ENCODE results near the gene STK33. TPM values are rescaled to one million over a fixed set of nuclear protein-coding genes. Genes with fewer than 3 reads are reported as not detected.

STK33 gene
- total RNA-seq, 1 experiment from 2014 or later, result 6.6 TPM

DNA sequence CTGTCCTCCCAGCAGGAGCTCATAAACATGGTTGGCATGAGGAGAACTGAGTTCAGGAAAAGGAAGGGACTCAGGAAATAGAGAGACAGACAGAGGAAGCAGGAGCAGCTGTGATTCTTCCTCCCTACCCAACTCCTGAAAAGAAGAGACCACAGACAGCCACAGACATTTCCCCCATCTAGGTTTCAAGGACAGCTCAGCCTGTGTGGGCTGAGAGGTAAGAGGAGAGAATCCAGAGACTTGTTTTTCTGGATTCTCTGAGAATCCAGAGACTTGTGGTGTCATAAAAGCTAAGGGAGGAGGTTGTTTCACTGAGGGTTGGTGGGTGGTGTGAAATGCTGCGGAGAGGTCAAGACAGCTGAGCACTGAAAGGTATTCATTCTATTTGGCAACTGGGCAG lies 19.0 kb upstream of the STK33 start:
- Histone ChIP-seq H3K27me3 (no peaks in the 10 kb centered on the region), H3K4me1 (no peaks in the 10 kb centered on the region), H3K4me3 (no peak overlapping the region), H3K27ac (no peak overlapping the region), H3K36me3 (no peaks in the 10 kb centered on the region), H3K9me3 (replicated peaks) (no peaks in the 10 kb centered on the region)
- peak in 1 of 2 experiments; percentile 19 for DNase-seq

DNA sequence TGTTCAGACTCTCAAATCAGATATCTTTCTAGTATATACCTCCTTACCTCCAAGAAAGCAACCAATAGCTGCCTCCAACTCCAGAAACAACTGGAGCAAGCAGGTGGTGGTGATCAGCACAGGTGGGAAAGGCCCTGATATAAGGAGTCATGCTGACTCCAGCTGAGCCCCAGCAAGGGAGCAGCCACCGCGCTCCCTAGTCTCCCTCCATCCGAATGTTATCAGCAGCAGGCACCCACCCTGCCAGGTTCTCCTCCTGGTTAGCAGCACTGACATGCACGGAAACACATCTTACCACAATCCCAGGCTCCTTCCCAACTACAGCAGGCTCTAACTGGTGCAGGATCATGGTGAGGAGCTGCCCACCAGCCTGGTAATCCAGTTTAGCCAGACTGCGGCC lies 18.5 kb upstream of the STK33 start:
- no peak for DNase-seq
- Histone ChIP-seq H3K36me3 (no peaks in the 10 kb centered on the region), H3K27me3 (peaks cover 3% of the 10 kb centered on the region; the same call in 1 of the 2 replicates), H3K27ac (no peak overlapping the region), H3K4me3 (no peak overlapping the region), H3K9me3 (replicated peaks) (no peaks in the 10 kb centered on the region), H3K4me1 (no peaks in the 10 kb centered on the region)

DNA sequence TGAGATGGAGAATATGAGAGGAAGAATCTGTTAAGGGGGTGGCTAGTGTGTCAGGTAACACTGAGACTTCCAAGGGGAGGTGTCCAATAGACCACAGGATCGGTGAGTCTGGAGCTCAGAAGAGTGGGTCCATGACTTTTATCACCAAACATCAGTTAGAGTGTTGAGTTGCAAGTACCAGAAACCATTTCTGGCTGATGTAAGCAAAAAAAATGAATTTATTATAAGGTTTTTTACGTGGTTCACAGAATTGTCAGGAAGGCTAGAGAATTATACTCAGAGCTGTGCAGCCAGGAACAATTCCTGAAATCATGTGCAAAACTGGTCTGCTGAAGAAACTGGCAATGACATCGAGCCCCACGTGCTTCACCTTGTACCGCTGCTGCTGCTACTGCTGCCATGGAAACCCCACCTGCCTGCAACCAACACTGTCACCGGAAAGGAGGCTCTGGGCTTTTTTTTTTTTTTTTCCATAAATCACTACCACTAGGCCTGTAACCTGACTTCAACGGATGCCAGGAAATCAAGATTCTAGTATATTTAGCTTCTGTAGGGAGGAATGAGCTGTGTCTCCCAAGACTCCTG lies 16.6 kb upstream of the STK33 start:
- no peak for DNase-seq
- H3K27me3 ChIP-seq, result peaks cover 3% of the 10 kb centered on the region; the same call in 1 of the 2 replicates

DNA sequence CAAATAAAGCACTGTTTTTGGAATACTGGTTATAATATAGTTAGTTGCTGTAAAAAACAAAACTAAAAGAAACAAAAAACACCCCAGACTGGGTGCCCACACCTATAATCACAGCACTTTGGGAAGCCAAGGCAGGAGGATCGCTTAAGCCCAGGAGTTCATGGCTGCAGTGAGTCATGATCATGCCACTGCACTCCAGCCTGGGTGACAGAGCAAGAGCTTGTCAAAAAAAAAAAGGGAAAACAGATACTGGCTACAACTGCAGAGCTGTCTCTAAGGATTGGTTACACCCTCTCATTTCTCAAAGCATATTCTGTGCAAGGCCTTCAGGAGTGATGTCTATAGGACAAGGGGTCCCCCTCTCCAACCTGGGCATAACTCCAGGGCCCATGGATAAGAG lies 14.6 kb upstream of the STK33 start:
- Histone ChIP-seq H3K27ac (no peak overlapping the region), H3K9me3 (replicated peaks) (no peaks in the 10 kb centered on the region), H3K4me3 (no peak overlapping the region), H3K27me3 (peaks cover 3% of the 10 kb centered on the region; the same call in 1 of the 2 replicates), H3K4me1 (no peaks in the 10 kb centered on the region), H3K36me3 (no peaks in the 10 kb centered on the region)
- DNase-seq, result no peak

More for the DNA sequence above, 16.6 kb upstream of the STK33 start:
- no peaks in the 10 kb centered on the region for H3K4me1 ChIP-seq
- H3K36me3 ChIP-seq, result no peaks in the 10 kb centered on the region
- no peak overlapping the region for H3K4me3 ChIP-seq
- H3K27ac ChIP-seq, result no peak overlapping the region
- H3K9me3 ChIP-seq (replicated peaks), result no peaks in the 10 kb centered on the region

DNA sequence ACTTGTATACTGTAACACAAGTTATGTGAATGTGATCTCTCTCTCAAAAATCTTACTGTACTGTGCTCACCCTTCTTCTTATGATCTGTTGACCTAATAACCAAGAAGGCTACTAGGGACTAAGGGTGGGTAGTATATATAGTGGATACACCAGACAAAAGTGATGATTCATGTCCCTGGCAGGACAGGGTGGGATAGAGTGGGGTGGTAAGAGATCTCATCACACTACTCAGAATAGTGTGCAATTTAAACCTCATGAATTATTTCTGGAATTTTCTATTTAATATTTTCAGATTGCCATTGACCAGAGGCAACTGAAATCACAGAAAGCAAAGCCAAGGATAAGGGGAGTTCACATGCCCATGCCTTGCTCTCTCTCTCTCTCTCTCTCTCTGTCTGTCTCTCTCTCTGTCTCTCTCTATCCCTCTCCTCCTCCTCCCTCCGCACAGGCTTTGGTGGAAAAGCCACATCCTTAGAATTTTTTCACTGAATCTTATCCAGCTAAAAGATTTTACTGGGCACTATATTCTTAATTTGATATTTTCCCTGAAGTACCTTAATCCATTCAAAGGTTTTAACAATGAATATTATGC lies 12.0 kb upstream of the STK33 start:
- Histone ChIP-seq H3K4me1 (no peaks in the 10 kb centered on the region), H3K27ac (no peak overlapping the region), H3K4me3 (no peak overlapping the region), H3K9me3 (replicated peaks) (no peaks in the 10 kb centered on the region), H3K36me3 (no peaks in the 10 kb centered on the region), H3K27me3 (peaks cover 3% of the 10 kb centered on the region; the same call in 1 of the 2 replicates)
- DNase-seq, result no peak

DNA sequence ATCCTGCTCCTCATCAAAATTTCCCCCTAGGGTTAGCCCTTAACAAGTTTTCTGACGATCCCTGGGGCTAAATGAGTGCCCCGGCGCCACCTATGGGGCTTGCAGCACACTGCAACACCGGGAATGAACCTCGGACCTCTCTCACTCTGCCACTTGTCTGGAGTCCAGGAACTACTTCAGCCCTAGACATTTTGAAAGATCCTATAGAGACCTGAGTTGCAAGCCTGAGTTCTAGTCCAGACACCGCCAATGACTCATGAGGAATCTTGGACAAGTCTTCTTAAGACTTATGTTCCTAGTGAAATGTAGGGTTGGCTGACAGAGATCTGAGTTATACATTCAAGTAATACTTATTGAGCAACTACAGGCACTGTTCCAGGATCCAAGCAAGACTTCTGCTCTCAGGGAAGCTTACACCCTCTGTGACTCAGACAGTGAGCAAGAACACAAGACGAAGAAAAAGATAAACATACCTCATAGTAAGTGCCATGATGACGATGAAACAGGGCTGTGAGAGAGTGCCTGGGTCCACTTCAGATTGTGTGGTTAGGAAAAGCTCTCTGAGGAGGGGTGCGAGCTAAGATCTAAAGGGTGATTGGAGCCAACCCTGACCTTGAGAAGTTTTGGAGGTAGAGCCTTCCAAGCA lies 10.2 kb upstream of the STK33 start:
- H3K36me3 ChIP-seq, result no peaks in the 10 kb centered on the region
- no peaks in the 10 kb centered on the region for H3K9me3 ChIP-seq (replicated peaks)
- peaks cover 3% of the 10 kb centered on the region; the same call in 1 of the 2 replicates for H3K27me3 ChIP-seq
- peak; percentile 47 to 76 for DNase-seq
- no peak overlapping the region for H3K27ac ChIP-seq
- H3K4me3 ChIP-seq, result no peak overlapping the region
- no peaks in the 10 kb centered on the region for H3K4me1 ChIP-seq

DNA sequence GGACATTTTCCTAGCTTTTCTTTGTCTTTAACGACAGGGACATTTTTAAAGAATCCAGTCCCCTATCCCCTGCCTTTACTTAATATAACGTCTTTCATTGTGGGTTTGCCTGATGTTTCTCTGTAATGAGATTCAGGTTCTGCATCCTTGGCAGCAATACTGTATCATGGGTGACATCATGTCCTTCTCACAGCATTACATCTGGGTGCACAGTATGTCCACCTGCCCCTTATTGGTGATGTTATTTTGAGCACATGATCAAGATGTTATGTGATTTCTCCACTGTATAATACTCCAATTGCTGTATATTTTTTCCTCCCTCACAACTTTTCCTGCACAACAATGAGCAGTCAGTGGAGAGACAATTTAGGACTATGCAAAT lies 9.7 kb upstream of the STK33 start:
- H3K27ac ChIP-seq, result no peak overlapping the region

DNA sequence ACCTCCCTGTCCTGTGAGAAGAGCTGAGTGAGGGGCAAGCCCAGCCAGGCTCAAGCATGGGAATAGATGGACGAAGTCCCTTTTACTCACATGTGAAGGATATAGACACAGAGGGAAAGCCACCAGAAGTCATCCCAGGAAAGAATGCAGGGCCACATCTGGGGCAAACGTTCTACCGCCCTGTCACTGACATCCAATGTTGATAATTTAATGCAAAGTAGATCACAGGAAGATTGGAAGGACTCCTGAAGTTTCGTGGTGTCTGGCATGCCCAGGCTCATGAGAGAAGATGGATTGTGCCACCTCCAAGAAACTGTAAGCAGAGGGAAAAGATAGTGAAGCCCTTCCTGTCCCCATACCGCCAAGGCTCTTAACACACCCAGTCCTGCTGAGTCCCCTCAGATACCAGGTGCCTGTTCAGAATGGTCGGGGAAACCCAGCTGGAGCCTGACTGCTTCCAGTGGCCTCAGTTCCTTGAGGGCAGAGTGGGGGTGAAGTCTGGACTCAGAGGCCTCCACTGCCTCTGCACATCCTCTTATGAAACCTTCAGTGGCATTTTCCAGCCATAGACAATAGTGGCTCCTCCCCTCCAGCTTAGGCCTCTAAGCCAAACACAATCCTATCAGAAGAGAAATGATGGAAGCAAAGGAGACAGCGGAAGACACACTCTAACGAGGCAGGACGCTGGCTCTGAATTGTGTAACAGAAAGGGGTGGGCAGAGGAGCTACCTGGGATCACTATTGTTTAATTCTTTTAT lies 7.5 kb upstream of the STK33 start:
- no peak for DNase-seq
- no peak overlapping the region for H3K4me3 ChIP-seq
- no peak overlapping the region for H3K27ac ChIP-seq
- H3K27me3 ChIP-seq, result no peaks in the 10 kb centered on the region
- H3K4me1 ChIP-seq, result no peaks in the 10 kb centered on the region
- no peaks in the 10 kb centered on the region for H3K36me3 ChIP-seq
- H3K9me3 ChIP-seq (replicated peaks), result no peaks in the 10 kb centered on the region

More for the DNA sequence above, 9.7 kb upstream of the STK33 start:
- no peak overlapping the region for H3K4me3 ChIP-seq
- no peaks in the 10 kb centered on the region for H3K9me3 ChIP-seq (replicated peaks)
- no peak for DNase-seq
- peaks cover 3% of the 10 kb centered on the region; the same call in 1 of the 2 replicates for H3K27me3 ChIP-seq
- no peaks in the 10 kb centered on the region for H3K36me3 ChIP-seq
- no peaks in the 10 kb centered on the region for H3K4me1 ChIP-seq

DNA sequence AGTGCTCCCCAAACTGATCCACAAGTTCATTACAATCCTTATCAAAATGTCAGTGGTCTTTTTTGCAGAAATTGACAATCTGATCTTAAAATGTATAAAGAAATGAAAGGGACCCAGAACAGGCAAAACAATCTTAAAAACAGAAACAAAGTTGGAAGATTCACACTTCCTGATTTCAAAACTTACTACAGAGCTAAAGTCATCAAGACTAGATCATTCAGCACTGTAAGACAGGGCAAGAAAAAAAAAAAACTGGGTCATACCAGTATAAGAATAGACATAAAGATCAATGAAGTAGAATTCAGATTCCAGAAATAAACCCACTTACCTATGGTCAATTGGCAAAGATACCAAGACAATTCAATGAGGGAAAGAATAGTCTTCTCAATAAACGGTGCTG lies 4.5 kb upstream of the STK33 start:
- H3K36me3 ChIP-seq, result no peaks in the 10 kb centered on the region
- no peak overlapping the region for H3K4me3 ChIP-seq
- H3K27ac ChIP-seq, result no peak overlapping the region
- DNase-seq, result no peak
- no peaks in the 10 kb centered on the region for H3K27me3 ChIP-seq
- H3K4me1 ChIP-seq, result peaks cover under 1% of the 10 kb centered on the region; the same call in 1 of the 2 replicates
- no peaks in the 10 kb centered on the region for H3K9me3 ChIP-seq (replicated peaks)

DNA sequence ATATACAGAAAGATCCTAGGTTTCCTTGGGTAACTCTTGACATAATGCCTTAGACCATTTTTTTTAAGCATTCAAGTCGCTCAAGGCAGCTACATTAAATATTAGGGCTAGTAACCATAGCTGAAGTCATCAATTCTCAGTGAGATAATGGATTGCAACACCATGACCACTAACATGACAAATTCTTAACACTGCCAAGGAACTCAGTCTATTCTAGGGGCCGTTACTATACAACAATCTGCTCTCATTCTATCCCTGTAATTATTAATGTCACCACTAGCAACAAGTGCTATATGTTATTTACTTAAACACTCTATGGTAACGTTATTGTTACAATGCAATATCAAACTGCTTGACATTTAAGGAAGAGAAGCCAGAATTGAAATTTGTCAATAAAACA lies 3.2 kb upstream of the STK33 start:
- no peaks in the 10 kb centered on the region for H3K36me3 ChIP-seq
- H3K27me3 ChIP-seq, result no peaks in the 10 kb centered on the region
- no peak for DNase-seq
- H3K4me1 ChIP-seq, result peaks cover 3% of the 10 kb centered on the region; the same call in 1 of the 2 replicates
- H3K27ac ChIP-seq, result no peak overlapping the region
- no peak overlapping the region for H3K4me3 ChIP-seq
- H3K9me3 ChIP-seq (replicated peaks), result no peaks in the 10 kb centered on the region

DNA sequence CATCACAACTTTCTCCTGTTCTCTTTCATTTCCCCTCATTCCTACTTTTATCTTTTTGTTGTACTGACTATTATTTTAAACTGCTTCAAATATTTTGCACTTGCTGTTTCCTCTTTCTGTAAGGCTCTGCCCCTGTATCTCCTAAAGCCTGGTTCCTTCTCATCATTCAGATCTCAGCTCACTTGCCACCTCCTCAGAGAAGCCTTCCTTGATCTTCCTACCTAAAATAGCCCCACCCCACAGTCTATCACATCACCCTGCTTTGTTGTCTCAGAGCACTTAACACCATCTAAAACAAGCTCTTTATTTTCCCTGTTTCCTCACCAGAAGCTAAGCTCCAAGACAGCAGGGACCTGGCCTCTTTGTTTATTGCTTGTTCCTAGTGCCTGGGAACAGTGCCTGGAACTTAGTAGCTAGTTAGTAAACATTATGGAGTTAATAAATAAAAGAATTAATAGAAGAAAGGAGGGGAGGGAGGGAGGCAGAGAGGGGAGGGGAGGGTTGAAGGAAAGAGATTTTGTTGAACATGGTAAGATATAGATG lies 2.5 kb upstream of the STK33 start:
- Histone ChIP-seq H3K36me3 (no peaks in the 10 kb centered on the region), H3K9me3 (replicated peaks) (no peaks in the 10 kb centered on the region), H3K27ac (no peak overlapping the region), H3K4me1 (peaks cover 3% of the 10 kb centered on the region; the same call in 1 of the 2 replicates), H3K27me3 (no peaks in the 10 kb centered on the region), H3K4me3 (no peak overlapping the region)
- DNase-seq, result no peak

DNA sequence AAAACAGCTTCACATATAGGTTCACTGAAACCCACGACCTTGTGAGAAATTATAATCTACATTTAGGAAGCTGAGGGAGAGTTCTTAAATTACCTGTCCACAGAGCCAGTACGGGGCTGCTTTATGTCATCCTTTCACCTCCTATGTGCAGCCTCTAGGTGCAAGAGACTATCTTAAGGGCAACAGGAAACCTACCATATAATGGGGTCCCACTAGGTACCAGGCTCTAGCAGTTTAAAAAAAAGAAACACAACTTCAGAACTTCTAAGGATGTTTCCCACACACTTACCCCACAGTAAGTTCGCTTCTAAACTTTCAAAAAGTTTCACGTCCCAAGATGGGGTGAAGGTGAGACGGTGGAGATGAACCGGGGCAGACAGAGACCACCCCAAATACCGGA lies 573 bp downstream of the STK33 start:
- Histone ChIP-seq H3K27me3 (no peaks in the 10 kb centered on the region), H3K36me3 (no peaks in the 10 kb centered on the region), H3K4me1 (peaks cover 3% of the 10 kb centered on the region; the same call in 1 of the 2 replicates), H3K9me3 (replicated peaks) (no peaks in the 10 kb centered on the region), H3K4me3 (peak overlapping the region; percentile 73), H3K27ac (no peak overlapping the region)
- no peak for DNase-seq

DNA sequence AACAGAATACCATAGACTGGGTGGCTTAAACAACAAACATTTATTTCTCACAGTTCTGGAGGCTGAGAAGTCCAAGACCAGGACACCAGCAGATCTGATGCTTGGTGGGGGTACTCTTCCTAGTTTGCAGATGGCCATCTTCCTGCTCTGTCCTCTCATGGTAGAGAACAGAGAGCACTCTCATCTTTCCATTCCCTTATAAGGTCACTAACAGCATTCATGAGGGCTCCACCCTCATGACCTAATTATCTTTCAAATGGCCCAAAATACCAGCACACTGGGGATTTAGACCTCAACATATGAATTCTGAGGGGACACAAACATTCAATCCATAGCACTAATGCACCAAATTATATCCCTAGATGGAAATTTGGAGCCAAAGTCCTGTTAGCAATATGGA lies 6.1 kb downstream of the STK33 start:
- Histone ChIP-seq H3K4me3 (no peak overlapping the region), H3K9me3 (replicated peaks) (no peaks in the 10 kb centered on the region), H3K27me3 (no peaks in the 10 kb centered on the region), H3K27ac (no peak overlapping the region), H3K4me1 (no peaks in the 10 kb centered on the region), H3K36me3 (no peaks in the 10 kb centered on the region)
- DNase-seq, result no peak

DNA sequence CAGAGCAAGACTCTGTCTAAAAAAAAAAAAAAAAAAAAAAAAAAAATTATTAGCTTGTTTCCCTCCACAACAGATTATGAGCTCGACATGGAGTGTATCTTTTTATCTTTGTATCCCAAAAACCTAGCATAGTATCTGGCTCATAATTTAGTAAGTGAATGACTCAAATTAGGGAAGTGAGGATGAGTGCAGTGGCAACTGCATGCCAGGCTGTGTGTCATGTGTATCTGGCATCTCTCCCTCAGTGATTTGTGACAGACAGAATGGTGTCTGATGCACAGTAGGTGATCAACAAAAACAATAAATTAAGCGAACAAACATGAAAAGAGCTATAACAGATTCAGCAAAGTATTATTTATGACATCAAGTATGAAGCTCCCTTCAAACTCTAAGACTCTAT lies 7.2 kb downstream of the STK33 start:
- no peak overlapping the region for H3K27ac ChIP-seq
- no peaks in the 10 kb centered on the region for H3K36me3 ChIP-seq
- no peaks in the 10 kb centered on the region for H3K4me1 ChIP-seq
- no peaks in the 10 kb centered on the region for H3K9me3 ChIP-seq (replicated peaks)
- no peak for DNase-seq
- no peak overlapping the region for H3K4me3 ChIP-seq
- H3K27me3 ChIP-seq, result no peaks in the 10 kb centered on the region

DNA sequence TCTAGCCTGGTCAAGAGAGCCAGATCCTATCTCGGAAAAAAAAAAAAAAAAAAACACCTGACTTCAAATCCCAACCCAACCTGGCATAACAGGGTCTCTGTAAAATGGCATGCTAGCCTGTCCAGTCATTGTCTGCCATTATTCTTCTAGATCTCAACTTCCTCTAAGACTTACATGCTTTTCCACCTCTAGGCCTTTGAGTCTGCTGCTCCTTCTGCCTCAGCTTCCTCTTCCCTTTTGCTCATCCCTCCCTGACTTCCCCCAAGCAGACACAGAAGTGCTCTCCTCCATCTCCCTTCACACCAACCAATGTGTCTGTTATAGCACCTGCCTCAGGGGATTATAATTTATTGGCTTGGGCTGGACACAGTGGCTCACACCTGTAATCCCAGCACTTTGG lies 7.8 kb downstream of the STK33 start:
- Histone ChIP-seq H3K27me3 (no peaks in the 10 kb centered on the region), H3K9me3 (replicated peaks) (no peaks in the 10 kb centered on the region), H3K4me3 (no peak overlapping the region), H3K4me1 (no peaks in the 10 kb centered on the region), H3K36me3 (no peaks in the 10 kb centered on the region), H3K27ac (no peak overlapping the region)
- no peak for DNase-seq

Data from SJCRH30 (cell line).